ENCODE data around the gene PIP4P1.
A peak's percentile ranks its signal among the peaks of the same experiment; 100 is the strongest.

The PIP4P1 gene

DNA sequence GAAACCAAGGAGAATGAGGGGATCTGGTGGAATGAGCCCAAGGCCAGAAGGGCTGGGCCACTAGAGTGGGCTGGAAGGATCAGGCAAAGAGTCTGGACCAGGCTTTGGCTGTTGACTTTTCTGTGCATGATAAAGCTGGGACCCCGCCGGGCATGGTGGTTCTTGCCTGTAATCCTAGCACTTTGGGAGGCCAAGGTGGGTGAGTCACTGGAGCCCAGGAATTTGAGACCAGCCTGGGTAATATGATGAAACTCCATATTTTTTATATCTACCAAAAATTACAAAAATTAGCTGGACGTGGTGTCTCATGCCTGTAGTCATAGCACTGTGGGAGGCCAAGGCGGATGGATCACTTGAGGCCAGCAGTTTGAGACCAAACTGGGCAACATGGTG lies 24.9 kb downstream of the PIP4P1 start:
- no peak for DNase-seq (ENCODE audit: low read depth, low spot score)

DNA sequence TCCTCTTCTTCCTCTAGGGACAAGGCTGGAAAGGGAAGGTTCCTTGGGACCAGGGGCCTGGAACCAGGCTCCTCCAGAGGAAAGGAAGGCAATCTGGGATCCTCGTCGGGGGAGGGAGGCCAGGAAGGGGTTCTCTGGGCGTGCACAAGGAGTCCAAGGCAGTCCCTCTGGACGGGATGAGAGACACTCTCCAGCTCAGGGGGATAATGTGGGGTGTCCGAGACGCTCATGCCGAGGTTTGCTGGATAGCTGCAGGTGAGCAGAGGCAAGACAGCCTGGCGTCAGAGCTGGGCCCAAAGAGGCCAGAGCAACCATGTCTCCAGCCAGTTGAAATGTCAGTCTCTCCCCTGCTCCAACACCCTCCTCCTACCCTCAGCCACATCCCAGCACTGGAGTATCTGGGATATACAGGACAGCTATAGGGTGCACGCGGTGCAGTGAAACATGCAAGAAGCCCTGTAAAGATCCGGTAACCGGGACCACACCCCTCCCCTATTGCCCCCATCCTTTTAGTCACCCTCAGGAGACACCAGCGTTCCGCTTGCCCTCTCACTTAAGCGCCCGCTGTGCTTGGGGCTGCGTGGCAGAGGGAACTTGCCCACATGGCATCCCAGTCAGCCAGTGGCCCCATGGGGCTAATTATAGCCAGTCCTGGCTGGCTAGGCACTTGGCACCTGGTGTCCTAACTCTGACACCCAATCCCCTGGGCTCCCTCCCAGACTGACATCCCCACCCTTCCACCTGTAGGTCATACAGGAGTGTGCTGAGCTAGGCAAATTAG lies 25.5 kb downstream of the PIP4P1 start, which contains the start of gene KLHL33:
Gene KLHL33 (minus strand): TSS at position 585 of the 781 bp plus-strand sequence. CDS start 355 bp downstream, at position 230.
- DNase-seq (ENCODE audit: low read depth, low spot score): no peak

DNA sequence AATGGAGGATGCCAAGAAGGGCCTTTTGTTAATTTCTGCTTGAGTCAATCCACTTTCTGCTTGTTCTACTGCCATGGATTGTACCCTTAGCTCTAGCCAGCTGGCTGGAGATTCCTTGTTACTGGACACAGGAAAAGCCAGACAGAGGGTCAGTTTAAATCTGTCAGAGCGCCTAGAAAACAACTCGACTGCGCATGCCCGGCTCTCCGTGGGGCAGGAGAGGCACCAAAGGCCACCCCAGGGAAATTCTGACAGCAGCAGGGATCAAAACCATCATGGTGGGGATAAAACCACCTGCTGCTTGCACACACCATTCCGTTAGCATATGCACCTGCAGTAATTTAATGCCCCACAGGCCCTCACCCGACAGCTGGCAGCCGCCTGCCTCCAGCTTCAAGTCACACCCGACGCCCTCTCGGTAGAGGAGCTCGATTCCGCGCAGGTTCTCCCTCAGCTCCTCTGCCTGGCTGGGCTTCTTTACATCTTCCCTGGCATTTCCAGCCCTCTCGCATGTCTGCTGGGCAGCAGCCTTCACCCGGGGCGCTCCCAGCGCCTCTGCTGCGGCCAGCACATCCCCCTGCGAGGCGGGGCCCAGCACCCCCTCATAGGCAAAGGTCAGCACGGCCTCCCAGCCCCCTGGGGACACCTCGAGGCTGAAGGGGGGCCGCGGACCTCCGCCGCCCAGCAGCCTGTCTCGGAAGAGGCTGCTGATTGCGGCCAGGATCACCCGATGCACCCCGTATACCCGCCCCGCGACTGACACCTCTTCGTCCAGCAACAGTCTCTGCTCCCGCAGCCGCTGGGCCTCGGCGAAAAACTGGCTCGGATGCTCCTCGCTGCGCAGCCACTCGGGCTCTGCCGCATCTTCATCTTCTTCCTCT lies 26.3 kb downstream of the PIP4P1 start:
- DNase-seq (ENCODE audit: low read depth, low spot score): no peak

DNA sequence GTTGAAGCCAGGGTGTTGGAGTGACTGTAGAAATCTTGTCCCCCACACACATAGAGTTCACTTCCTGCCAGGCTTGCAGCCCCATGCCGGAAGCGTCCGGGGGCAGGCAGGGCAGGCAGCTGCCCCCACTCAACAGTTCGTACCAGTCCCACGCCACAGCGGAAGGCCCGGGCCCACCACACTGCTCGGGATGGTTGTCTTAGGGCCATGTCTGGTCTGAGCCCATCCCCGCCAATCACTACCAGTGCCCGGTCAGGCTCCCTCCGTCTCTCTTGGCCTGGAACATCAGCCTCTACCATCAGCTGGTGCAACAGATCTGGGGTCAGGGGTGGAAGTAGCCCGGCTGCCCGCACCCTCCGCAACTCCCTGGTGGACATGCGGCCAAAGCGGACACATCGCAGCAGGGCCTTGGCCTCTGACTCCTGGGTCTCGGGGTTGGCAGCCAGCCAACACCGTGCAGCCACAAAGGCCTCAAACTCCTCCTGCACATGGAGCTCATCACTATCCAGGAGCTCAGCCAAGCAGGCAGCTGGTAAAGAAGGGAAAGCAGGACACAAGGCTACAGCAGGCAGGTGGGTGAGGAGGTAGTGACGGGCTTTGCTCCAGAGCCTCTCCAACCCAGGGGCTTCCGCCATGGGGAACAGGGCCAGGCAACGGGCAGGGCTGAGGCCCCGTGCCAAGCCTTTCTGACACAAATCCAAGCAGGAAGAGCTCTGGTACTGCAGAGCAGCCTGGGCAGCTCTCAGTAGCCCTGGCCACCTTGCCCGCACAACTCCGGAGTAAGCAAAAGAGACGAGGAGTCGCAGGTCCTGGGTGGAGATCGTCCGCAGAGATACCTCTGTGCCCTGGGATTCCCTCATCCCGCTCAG lies 31.2 kb downstream of the PIP4P1 start:
- no peak for DNase-seq (ENCODE audit: low read depth, low spot score)

DNA sequence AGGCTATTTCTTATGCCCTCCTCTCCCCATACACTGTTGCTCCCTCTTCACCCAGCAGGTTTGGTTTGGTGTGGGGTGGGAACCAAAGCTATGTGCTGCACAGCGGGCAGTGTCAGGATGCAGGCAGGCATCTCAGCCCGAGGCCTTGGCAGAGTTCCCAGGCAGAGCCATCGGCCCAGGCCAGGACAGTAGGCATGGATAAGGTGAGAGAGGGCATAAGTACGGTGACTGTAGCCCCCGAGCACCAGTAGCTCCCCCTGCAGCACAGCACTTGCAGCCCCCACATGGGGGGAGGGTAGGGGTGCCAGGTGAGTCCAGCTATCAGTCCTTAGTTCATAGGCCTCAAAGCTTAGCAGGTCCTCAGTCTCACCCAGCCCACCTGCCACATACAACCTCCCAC lies 32.4 kb downstream of the PIP4P1 start:
- no peak for DNase-seq (ENCODE audit: low read depth, low spot score)

DNA sequence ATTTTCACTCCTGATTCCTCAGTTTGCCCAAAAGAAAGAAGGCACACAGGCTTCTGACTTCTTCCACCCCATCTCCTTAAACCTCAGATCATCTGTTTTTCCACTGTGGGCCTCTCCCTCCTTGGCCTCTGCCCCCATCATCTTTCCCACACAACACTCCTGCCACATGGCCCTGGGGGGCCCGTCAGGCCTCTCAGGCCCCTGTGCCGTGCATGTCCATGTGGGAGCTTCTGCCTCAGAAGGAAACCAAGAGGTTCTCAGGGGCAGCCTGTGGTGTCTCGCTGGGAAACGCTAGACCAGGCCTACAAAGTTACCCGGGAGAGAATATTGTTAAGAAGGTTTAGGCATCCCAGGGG lies 33.2 kb downstream of the PIP4P1 start:
- no peak for DNase-seq (ENCODE audit: low read depth, low spot score)

DNA sequence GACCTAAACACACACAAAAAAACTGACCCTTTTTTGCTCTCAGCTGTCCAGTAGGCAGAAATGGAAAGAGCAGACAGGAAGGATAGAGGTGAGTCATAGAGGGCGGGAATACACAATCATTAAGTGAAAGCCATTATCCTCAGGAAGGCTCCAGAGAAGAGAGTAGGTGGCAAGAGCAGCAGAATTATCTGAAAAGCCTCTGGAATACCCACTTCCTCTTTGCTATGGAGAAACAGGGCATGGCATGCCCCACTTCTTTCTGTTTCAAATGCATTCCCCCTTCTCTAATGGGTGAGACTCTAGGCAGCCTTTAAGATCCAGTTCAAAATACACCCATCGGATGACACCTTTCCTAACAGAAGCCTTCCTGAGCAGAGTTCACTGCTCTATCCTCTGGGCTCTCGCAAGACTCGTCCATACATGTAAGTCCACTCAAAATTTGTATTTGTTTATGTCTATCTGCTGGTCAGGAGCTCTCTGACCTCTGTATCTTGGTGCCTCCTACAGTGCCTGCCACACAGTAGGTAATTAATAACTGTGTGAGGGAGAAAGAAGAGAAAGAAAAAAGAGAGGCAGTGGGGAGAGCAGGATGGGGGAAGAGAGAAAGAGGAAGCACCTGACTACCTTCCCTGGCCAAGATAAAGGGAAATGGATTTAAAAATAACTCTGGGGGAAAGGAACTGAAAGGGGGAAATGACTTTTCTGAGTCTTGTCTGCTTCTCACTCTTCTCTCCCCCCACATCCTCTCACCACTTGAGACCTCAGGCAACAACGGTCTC lies 33.8 kb downstream of the PIP4P1 start:
- DNase-seq (ENCODE audit: low read depth, low spot score): no peak

DNA sequence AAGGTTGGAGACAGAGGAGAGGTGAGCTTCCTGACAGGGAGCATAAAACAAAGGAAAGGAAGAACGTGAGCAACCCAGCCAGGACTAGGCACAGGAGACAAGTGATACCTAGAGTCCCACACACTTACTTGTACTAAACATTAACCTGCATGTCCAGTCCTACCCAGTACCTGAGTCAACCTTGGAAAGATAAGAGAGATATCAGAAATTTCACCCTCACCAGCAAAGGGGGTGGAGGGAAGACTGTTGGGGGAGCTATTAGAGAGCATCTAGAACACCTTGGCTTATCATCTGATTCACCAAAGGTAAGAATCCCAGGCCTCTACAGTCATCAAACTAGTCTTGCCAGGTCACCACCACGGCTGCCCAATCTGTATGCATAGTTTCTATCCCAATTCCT lies 36.4 kb downstream of the PIP4P1 start:
- DNase-seq (ENCODE audit: low read depth, low spot score): no peak

DNA sequence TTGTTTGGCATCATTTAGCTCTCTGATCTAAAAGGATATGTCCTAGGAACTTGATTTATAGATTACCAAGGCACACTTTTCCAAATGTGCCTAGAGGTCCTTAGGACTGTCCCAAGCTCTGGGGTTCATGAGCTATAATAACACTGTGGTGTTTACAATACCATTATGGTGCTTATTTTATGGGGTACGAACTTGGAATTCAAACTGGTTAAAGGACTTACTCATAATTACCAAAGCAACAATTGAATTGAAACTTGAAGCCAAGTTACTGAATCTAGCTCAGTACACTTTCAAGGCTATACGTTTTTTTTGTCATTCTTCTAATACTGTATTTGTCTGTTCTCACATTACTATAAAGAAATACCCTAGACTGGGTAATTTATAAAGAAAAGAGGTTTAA lies 38.3 kb downstream of the PIP4P1 start:
- DNase-seq (ENCODE audit: low read depth, low spot score): no peak

DNA sequence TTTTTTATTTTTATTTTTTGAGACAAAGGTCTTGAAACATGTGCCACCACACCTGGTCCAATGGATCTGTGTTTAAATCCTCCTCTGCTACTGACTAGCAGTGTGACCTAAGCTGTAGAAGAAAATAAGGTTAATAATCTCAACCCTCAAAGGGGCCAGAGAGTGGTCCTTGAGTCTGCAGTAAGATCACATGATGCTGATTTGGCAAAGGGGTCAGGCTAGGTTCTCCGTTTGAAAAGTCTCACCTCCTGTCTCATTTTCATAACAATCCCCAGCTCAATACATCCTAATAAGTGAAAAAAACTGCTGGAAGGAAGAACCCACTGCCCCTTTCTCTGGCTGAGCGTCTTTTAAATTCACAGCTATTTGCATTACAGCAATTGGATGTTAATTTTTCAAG lies 40.0 kb downstream of the PIP4P1 start:
- DNase-seq (ENCODE audit: low read depth, low spot score): no peak

DNA sequence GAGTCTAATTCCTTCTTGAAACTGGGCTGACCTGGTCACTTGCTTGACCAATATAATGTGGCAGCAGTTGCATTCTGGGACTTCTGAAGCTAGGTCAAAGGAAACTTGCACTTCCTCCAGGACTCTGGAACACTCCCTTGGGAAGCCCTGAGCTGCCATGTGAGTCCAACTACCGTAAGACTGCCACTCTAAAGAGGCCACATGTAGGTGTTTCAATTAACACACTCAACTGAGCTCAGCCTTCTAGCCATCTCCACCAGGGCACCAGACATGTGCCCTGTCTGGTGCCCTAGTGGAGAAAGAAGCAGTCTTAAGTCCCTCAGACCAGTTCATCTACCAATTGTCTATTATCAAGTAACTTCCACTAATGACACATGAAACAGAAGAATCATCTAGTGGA lies 41.8 kb downstream of the PIP4P1 start:
- DNase-seq (ENCODE audit: low read depth, low spot score): no peak

DNA sequence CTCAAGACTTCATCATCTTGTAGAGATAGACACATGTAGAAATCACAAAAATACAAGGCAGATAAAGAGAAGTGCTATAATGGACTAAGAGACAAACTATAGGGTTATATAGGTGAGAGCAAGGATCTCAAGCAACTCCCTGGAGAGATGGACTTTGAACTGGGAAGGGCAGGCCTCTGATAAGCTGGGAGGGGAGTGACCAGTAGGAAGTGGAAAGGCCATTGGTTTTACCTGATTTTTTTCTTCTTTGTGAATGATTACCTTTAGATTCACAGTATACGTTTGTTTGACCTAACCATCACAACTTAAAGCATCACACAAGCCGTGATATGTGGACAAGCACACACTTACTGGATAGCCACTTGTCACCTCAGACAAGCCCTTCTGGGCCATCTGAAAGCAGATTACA lies 42.7 kb downstream of the PIP4P1 start:
- DNase-seq (ENCODE audit: low read depth, low spot score): no peak

DNA sequence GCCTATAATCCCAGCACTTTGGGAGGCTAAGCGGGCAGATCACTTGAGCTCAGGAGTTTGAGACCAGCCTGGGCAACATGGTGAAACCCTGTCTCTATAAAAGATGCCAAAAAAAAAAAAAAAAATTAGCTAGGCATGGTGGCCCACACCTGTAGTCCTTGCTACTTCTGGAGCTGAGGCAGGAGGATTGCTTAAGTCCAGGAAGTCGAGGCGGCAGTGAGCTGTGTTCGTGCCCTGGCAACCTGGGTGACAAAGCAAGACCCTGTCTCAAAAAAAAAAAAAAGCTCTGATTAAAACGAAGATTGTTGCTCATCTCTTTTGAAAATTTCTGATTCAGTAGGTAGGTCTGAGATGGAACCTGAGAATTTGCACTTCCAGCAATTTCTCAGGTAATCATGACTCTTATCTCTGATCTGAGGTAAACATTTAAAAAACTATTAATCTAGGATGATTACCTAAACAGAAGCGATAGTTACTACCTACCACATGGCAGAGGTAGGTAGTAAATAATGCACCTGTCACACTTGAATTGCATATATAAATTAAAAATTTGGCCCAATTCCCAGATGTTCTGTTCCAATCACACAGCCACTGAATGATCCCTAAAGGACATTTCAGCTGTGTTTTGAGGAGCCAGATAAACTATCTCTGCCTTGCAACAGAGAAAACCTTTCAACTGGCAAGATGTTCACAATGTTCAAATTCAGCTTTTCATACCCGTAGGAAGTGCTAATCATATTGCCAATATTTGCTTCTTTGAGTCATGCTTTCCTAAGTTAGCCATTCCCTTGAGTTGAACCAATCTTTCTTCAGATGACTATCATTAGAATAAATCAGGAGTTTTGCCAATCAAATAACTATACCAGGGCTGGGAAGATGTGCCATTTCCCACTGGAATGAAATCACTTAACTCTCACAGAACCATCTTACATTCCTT lies 43.7 kb downstream of the PIP4P1 start:
- DNase-seq (ENCODE audit: low read depth, low spot score): no peak

DNA sequence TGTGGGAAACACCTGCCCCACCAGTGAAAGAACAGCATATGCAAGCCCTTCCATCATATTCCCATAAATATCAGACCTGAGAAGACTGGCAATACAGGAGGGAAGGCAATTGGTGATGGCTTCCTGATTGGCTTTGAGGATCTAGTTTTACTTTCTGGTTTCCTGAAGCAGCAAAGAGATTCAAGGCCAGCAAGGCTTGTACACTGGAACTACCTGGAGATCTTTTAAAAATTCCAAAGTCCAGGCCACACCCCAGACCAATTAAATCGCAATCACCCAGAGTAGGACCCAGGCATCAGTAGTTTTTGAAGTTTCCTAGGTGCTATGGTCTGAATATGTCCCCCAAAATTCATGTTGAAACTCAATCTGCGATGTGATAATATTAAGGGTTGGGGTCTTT lies 45.0 kb downstream of the PIP4P1 start:
- no peak for DNase-seq (ENCODE audit: low read depth, low spot score)

DNA sequence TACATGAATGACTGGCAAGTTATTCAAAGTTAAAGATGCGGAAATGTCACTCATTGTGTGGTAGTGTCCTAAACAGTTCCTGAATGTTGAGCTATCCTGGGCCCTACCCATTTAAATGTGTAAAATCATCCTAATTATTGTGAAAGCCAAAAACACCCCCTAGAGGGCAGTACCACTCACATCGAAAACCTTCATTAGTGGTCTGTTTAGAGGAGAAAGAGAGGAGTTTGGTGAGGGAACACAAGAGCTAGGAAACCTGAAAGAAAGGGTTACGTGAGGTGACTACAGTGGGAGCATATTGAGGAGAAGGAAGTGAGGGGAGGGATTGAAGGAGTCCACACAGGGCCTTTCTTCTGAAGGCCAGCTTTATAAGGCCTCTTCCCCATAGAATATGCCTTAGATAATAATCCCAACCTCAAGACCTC lies 45.4 kb downstream of the PIP4P1 start:
- DNase-seq (ENCODE audit: low read depth, low spot score): no peak

DNA sequence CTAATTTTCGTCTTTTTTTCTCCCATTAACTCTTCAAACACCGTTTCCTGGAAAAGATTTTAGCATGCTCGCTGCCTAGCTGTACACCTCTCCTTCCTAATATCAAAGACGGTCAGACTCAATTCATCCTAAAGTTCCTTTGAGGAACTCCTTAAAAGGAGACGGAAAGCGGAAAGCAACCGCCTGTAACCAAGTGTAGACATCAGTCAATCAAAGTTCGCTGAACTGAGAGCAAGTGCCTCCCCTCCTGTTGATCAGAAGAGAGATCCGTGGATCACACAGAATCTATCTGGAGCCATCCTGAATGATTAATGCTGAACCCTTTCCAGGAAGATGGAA lies 47.5 kb downstream of the PIP4P1 start:
- no peak for DNase-seq (ENCODE audit: low read depth, low spot score)

DNA sequence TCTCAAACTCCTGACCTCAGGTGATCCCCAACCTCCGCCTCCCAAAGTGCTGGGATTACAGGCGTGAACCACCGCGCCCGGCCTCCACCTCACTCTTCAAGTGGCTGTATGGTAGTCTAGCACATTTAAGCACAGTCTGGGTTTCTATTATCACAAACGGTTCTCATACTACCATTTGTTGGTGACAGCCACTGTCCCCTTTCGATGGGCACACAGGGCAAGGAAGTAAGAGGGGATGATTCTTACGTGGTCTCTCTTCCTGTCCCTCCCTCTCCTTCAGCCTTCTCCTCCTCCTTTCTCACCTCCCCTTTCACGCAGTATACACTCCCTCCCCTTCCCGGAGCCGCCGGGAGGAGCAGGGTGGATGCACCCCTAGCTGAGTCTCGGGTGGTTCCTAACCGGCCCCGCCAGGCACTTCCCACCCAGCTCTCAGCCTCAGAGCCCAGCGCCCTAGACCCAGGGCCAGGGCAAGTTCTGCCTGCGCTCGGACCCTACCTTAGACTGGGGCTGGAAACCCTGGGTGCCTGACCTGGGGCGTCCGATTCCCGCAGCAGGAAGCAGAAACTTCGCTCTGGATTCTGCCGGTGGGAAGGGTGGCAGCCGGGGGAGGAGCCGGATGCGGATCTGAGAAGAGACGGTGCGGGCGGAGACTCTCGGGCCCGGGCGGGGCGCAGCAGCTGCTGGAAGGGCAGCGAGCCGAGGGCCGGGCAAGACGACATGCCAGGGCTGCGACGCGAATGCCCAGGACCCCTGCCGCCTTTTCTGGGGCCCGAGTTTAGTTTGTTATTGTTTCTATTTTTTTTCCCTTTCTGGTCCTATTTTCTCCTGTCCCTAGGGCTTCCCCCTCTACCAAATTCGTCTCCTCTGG lies 48.1 kb downstream of the PIP4P1 start, which contains the start of gene TEP1:
Gene TEP1 (minus strand): TSS at position 626 of the 868 bp plus-strand sequence. CDS start 5,062 bp downstream, outside the sequence.
- DNase-seq (ENCODE audit: low read depth, low spot score): peak; percentile 47

DNA sequence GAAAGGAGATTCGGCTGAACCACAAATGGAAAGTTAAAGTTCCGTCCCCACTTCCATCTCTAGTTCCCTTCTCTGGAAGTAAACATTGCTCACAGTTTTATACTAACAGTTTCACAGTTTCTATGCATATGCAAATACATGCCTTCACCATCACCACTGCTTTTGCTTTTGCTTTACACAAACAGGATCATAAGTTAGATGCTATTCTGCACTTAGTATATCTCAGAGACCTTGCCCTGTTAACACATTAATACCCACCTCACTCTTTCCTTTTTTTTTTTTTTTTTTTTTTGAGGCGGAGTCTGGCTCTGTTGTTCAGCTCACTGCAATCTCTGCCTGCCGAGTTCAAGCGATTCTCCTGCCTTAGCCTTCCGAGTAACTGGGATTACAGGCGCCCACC lies 48.8 kb downstream of the PIP4P1 start:
- DNase-seq (ENCODE audit: low read depth, low spot score): no peak

DNA sequence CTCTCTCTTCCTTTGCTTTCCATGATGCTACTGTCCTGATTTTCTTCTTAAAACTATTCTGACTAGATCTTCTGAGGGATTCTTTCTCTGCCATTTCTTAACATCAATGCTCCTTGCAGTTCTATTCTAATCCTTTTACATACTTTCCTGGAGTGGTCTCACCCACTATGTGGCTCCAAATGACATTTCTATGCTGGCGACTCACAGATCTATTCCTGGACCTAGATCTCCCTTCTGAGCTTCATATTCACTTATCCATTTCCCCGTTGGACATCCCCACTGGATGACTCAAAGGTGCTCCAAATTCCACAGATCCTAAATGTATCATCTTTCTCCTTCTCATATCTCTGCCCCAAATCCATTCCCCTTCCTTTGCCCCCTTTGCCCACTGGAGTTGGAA lies 52.0 kb downstream of the PIP4P1 start:
- no peak for DNase-seq (ENCODE audit: low read depth, low spot score)

All from iPS DF 19.7 (cell line).